ENCODE results near the gene RNF144B.

Gene RNF144B

DNA sequence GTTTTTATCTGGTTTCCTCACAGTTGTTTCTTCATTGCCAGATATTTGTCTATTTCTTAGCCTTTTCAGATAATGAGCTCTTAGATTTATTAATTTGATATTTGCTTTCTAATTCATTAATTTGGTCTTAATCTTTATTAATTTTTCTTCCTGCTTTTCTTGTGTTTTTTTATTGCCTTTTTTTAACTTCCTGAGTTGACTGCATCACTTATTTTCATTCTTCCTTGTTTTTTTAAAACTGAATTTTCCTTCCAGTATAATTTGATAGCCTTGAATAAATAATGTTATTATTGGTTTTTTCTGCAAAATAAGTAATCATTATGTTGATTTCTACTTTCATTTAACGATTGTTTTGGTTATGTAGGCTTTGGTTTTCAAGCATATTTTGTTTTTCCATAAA lies 91.5 kb downstream of the RNF144B start:
- no peak for DNase-seq (ENCODE audit: low read depth in 4 of 4, low spot score in 1 of 4)

DNA sequence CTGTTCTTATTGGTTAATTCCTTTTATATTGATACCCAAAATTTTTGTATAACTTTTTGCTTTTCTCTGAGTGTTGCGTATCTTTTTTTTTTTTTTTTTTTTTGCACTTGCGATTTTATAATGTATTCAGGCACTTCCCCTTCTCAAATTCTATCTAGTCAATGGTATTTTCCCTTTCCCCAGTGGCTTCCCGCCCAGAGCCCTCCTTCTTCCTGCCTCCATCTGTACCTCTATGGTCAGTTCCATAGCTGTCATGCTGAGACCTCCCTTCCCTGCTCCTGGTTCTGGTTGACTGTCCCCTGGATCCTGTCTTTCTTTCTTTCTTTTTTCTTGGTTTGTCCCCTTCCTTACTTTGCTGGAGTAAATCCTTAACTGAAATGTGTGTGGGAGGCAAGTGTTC lies 94.7 kb downstream of the RNF144B start:
- no peak for DNase-seq (ENCODE audit: low read depth in 4 of 4, low spot score in 1 of 4)

DNA sequence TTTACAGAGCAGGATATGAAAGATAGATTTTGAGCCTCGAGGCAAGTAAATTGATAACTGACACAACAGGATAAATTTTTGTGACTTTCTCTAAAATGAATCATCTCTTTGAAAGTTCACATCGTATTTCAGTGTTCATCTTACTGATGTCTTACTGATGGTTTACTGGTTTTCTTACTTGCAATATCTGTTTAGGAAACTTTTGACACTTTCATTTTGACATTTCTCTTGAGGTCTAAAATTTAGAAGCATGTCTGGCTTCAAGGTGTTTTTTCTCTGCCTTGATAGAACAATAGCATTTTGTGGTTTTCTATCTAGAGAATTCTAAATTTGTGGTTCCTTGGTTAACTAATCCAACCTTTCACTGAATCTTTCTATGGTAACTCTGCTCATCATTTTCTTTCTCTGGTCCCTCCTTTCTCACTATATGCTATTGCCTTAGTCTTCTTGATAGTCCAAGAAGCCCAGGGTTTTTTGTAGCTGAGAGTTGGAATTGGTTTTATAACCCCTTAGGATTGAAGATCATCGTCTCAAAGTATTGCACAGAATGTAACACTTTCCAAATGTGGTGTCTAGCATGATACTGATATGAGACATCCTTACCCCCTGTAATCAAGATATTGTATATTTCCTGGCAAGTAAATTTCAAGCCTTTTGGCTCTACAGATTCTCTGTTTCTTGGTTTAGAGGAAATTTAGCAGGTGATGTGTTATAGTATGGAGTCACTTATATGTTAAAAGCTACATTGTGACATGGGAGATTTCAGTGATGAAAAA lies 98.7 kb downstream of the RNF144B start:
- no peak for DNase-seq (ENCODE audit: low read depth in 4 of 4, low spot score in 1 of 4)

DNA sequence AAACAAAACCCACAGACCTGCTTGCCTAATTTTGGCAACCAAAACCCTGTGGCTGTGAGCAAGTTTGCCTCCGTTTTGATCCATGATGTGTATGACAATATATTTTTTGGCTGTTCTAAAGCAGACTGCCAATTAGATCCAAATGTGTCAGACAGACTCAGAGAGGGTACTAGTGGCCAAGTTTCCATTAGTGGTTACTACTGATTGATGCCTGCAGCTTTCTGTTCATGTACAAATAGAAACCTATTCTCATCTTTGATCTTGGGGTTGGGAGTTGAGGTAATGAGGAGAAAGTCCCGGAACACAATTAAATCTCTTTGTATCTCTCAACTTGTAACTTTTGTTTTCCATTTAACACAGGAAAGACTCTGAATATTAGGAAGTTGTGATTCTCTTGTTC lies 100.9 kb downstream of the RNF144B start:
- no peak for DNase-seq (ENCODE audit: low read depth in 4 of 4, low spot score in 1 of 4)

DNA sequence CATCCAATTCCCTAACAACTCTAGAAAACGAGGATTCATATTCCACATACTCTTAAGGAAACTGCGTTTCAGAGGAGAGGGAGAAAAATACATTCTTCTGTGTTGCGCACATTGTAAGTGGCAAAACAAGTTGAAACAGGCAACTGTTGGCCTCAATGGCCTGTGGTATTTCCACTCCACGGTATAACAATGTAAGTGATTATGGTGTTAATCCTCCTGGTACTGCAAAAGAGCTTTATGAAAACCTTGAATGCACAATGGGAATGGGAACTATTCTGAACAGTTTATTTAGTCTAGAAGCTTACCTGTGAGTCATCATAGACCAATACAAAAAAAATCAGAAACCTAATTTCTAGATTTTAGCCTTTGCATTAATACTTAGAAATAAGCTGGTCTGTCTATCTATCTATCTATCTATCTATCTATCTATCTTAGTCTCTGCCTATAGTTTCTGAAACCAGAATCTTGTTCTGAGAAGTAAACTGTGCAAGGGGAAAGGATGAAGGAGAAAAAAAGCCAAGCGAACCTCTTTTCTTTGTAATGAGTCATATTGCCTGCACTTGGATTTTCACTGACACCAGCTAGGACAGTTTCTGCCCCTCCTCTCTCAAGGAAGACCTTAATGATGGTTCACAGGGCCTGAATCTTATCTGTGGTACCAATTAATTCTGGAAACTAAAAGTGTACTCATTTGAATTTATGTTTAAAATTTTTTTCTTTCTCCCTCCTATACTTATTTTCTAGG lies 101.5 kb downstream of the RNF144B start:
- no peak for DNase-seq (ENCODE audit: low read depth in 4 of 4, low spot score in 1 of 4)

DNA sequence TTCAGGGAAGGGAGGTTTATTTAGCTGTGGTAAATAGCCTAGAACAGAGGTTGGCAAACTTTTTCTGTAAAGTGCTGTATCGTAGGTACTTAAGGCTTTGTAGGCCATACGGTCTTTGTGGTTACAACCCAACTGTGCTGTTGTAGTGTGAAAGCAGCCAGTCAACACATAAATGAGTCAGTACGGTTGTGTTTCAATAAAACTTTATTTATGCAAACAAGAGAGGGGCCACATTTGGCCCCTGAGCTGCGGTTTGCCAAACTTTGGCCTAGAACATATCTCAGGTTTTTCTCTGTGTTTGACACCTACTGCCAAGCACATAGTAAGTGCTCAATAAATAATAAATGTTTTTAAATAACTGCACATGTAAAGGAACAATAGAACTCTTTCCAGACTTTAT lies 102.2 kb downstream of the RNF144B start:
- DNase-seq (ENCODE audit: low read depth in 4 of 4, low spot score in 1 of 4), result no peak

DNA sequence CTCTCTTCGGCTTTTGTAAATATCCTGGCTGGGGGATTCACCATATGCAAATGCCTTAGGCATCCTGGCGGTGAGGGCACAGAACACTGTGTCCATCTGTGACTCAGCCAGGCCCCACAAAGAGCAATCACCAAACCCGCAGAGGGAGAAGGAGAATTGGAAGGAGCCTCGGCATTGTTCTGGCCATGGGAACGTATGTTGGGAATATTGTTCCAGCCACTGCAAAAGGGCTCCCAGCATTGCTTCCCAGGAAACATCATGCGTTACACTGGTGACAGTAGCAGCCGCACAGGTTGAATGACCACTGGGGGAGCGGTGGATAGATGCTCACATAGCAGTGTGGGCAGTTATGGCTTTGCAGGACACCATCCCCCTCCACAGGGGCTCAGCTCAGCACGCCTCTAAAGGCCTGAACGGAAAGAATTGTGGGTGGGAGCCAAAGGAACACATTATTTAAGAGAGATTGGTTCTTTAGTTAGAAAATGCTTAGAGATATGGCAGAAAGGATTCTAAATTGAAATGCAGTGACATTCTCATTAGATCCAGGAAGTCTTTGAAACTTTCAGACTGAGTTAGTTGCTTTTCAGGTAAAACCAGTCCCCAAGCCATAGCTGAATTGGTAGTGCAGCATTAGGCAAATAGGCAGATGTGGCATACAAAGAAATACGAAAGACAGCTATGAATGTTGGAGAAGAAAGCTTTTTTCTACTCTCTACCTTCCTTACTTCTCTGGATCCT lies 104.3 kb downstream of the RNF144B start:
- no peak for DNase-seq (ENCODE audit: low read depth in 4 of 4, low spot score in 1 of 4)

DNA sequence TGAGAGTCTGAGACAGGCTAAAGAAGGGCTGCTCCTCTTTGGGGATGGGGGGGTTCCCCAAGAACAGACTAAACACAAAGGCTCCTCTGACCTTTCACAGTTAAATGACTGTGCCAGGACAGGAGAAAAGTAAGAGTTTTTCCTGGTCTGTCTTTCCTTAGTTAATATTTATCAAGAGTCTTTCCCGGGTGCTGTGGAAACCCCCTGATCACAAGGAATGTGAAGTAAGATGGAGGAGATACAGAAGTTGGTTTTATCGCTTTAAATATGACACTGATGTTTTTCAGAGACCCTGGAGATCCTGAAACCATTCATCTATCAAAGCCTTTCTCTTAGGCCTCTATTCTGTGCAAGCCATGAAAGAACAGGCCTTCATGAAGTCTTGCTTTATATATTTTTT lies 105.8 kb downstream of the RNF144B start:
- no peak for DNase-seq (ENCODE audit: low read depth in 4 of 4, low spot score in 1 of 4)

DNA sequence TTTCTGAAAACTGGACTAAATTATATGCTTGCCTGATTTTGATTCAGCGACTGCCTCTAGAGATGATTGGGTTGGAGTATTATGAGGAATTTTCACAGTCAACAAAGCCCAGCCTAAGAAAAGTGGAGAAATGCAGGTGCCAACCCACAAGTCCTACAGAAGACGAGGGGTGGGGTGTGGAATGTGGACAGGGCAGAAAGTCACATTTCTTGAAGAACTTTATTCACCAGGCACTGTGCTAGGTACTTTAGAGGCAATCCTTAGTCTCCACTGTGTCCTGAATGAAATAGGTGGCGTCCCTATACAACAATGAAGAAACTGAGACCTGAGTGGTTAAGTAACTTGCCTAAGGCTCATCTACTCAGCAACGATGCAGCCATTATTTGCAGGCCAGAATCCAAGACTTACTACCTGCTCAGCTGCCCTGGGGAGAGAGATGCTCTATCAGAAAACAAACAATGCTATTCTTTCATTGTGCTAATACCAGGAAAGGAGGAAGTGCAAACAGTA lies 106.3 kb downstream of the RNF144B start:
- DNase-seq (ENCODE audit: low read depth in 4 of 4, low spot score in 1 of 4), result no peak

DNA sequence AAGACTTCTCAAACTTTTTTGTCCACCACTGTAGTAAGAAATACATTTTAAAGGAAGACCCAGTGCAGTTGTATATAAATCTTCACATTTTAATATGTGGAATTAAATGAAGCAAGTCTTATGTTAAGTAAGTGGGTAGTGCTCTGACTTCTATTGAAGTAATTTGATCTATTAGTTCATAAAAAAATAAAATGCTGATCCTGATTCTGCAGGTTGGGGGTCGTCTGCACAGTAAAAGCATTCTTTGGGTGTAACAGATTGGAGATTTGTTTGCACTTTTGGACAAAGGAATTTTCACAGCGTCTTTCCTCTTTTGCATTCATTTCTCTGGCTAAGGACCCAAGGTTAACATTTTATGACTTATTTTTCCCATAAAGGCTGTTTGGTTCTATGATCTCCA lies 106.8 kb downstream of the RNF144B start:
- no peak for DNase-seq (ENCODE audit: low read depth in 4 of 4, low spot score in 1 of 4)

DNA sequence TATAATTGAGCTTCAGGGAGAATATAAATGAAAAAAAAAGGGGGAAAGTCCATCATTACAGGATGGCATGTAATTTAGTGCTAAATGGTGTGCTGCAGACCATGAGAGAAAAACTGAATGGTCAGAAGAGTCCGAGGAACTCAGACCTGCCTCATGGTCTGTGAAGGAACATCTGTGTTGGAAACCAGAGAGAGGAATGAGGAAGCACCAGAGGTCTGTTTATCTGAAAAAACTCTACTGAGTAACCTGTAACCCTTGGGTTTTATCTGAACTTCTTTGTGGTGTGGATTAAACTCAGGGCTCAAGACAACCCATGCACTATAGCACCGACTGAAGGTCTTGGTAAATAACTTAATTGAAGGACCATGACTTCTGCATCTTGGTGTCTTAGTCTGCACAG lies 108.1 kb downstream of the RNF144B start:
- no peak for DNase-seq (ENCODE audit: low read depth in 4 of 4, low spot score in 1 of 4)

DNA sequence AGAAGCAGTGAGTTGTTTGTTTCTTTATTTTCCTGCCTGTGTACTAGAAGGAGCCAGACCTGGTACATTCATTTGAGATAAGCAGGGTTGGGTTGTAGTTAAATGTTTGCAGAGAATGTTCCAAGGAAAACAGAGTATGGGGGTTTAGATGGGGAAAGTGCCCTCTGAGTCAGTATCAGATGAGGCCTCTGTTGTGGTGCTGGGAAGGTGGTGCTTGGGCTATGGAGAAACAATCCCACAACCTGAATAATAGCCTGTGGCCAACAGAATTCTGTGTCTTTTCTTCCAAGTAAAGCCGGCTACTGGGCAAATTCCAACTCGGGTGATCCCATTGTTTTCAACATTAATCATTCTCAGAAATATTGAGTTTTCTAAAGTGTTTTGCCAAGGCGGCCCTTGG lies 109.3 kb downstream of the RNF144B start:
- DNase-seq (ENCODE audit: low read depth in 4 of 4, low spot score in 1 of 4), result no peak

DNA sequence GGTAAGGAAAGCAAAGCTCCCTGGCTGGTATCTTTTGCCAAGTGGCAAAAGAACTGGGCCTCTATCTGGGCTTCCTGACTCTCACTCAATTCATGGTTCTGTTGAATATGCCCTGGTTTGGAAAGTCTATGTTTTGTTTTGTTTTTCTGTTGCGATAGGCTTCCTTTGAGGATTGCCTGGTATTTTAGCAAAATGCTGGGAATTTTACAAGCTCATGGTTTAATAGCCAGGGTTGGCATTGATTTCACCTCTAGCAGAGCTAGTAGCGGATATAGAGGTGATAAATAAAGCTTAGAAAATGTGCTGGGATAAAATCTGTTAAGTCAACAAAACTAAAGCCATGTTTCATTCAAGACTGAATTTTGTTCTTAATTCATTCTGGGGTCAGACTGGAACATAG lies 109.9 kb downstream of the RNF144B start:
- DNase-seq (ENCODE audit: low read depth in 4 of 4, low spot score in 1 of 4), result no peak

DNA sequence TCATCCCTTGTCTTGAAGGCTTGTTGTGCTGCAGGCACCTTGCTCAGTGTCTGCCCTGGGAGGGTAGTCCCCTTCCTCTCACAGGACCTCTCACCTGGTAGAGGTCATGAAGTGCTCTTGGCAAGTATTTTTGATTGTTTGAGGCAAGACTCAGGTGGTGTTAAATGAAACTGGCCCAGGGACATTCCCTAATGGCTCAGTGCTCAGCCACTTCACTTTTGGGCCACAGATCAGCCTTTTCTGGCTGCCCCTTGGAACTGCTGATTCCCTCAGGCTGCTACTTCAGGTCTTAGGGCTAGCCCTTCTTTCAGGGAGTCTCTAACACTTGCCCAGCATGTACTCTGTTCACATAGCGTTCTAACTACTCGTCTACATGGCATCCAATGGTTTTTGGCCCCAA lies 111.3 kb downstream of the RNF144B start:
- DNase-seq (ENCODE audit: low read depth in 4 of 4, low spot score in 1 of 4), result no peak

DNA sequence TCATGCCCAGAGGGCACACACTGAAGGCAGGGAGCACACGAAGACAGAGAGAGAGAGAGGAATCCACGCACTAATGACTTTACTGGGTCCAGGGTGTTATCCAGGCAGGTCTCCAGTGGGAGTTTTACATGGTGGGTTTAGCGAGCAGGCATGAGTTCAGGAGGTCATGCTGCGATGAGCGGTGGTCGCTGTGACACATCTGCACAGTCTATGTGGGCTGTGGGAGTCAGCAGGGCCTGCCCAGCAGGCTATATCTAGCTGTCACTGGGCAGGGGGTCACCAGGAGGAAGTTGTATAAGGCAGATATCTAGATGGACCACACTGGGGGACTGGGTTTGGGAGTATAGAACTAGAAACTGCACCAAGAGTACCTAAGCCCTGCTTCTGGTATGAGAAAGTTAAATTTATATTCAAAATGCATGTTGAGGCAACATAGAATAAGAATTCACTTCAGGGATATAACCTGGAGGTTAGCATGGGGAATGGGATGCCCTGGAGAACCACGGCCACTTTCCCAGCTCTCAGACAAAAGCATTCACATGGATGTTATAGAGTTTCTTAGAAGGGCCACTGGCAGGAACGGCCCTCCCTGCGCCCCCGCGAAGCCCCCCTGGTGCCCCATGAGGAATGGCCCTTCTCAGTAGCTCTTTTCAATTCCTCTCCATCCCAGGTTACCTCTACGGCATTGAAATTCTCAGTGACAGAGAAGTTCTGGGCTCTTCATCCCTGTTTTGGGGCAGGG lies 113.9 kb downstream of the RNF144B start:
- DNase-seq (ENCODE audit: low read depth in 4 of 4, low spot score in 1 of 4), result no peak

DNA sequence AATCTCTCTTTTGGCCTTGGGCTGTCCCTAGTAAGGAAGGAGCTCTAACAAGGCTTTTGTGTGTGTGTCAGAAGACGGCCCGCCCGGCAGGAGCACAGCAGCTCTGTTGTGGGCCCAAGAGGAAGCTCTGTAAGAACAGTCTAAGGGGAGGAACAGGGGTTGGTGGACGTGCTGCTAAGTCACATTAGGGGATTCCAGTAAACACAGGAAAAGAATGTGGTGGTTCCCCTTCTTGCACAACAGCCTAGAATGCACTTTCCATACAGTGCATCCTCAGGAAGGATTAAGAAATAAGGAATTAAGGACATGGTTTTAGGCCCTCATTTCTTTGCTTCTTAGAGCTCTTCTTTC lies 114.5 kb downstream of the RNF144B start:
- DNase-seq (ENCODE audit: low read depth in 4 of 4, low spot score in 1 of 4), result no peak

DNA sequence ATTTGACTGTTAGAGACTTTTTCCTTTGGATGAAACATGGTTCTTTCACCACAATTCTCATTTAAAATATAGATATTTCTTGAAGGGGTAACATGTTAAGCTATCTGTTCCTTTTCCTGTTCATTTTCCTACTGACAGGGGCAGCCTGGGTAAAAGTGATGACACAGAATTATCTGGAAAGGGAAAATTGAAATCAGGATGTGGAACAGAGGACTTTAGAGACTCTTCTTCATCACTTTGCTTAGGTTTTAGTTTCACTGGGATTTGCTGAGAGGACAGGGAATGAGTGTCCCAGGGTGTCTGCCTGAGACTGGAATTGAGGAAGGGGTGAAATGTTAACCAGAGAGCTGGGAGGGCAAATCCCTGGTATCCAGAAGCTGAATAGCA lies 116.0 kb downstream of the RNF144B start:
- no peak for DNase-seq (ENCODE audit: low read depth in 4 of 4, low spot score in 1 of 4)

DNA sequence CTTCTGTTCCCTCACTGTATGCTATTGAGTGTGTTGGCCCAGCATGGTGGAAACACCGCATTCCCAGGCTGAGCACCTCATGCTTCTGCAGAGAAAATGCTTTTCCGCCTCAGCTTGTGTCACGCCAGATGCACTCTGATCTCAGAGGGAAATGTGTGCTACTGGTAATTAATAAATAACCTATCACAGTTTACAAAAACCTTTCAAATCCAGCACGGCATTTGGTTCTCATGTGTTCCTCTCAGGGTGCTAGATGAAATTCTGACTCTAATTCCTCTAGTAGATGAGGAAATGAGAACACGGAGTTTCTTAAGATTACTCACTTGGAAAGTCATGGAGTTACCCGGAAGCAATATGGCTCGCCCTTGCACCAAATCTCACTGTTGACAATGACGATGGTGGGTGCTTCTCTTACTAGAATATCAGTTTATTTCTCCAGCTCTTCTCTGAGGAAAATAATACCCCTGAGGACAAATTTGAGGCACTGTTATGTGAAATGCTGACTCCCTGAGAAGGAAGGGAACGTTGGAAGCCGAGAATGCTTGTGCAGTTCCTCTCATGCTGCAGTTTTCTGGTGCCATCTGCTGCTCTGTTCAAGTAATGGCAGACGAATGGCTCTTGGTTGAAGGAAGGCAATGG lies 116.6 kb downstream of the RNF144B start:
- peak in 1 of 4 experiments; percentile 6 for DNase-seq (ENCODE audit: low read depth in 4 of 4, low spot score in 1 of 4)

DNA sequence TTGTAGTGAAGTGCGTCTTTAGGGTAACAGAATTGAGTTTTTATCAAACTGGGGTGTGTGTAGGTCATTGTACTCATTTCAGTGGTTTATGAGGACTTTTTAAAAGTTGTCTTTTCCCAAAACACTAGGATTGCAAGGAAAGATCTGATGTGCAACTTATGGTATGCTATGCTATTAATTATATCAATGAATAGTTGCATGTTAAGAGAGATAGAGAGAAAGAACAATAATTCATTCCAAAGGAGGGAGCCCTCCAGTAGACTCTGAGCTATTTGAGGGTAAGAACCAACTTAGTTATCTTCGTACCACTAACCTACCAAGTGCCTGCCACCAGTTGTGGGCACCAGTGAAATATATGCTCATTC lies 117.1 kb downstream of the RNF144B start:
- DNase-seq (ENCODE audit: low read depth in 4 of 4, low spot score in 1 of 4), result no peak

DNA sequence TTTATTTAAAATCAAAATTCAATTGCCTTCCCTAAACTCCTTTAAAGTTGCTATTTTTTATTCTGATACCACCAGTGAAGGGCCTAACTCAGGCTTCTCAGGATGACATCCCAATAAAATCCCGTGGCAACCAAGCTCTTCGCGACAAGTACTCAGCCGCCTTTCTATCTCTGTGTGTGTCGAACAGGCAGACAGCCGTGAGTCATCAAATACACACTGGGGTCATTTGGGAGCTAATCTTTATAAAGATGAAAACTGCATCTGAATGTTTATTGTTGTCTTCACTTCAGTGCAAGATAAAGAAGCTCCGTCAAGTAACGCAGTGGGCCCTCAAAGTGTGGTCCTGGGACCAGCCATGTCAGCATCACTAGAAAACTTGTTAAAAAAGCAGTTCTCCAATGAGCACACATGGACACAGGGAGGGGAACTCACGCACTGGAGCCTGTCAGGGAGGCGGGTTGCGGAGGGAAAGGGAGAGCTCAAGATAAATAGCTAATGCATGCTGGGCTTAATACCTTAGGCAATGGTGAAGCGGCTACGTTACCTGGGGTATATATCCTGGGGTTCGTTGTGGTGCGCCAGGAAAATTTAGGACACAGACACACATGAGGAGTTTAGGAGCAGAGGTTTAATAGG lies 119.3 kb downstream of the RNF144B start:
- DNase-seq (ENCODE audit: low read depth in 4 of 4, low spot score in 1 of 4), result no peak
